Activated naive CD8-positive, alpha-beta T cell treated with anti-CD3 and anti-CD28 coated beads for 36 hours (primary cell): ENCODE data around the gene CMTM3. TPM values are rescaled to one million over a fixed set of nuclear protein-coding genes. Genes with fewer than 3 reads are reported as not detected.
A peak's percentile ranks its signal among the peaks of the same experiment; 100 is the strongest.
"Not testable (repeated sequence)": the region's sequence is repeated elsewhere in the genome, so short reads cannot be mapped to it uniquely, and the experiment has no call there.

ENCODE experiments used
- DNase-seq: peaks from one replicate; pipeline ENCODE4 v3.0.0; 2021
- H3K27ac Mint-ChIP-seq: one replicate; pipeline ENCODE4 v1.8.0; 2022; ENCODE audit warnings: mild to moderate bottlenecking, moderate library complexity, mixed read lengths
- H3K27me3 Mint-ChIP-seq: one replicate; pipeline ENCODE4 v1.8.0; 2022; ENCODE audit warnings: mild to moderate bottlenecking, mixed read lengths
- H3K36me3 Mint-ChIP-seq: one replicate; pipeline ENCODE4 v1.8.0; 2021; ENCODE audit warnings: mild to moderate bottlenecking, mixed read lengths
- H3K4me1 Mint-ChIP-seq: one replicate; pipeline ENCODE4 v1.8.0; 2021; ENCODE audit warnings: mixed read lengths
- H3K4me3 Mint-ChIP-seq: one replicate; pipeline ENCODE4 v1.8.0; 2022; ENCODE audit warnings: mild to moderate bottlenecking, moderate library complexity, mixed read lengths
- H3K9me3 Mint-ChIP-seq: one replicate; pipeline ENCODE4 v1.8.0; 2022; ENCODE audit warnings: mixed read lengths
- total RNA-seq, 2 experiments: library from RNA; stranded (reverse); gene quantifications; one replicate each; pipeline ENCODE4 v1.2.3, GENCODE V29; 2021

The CMTM3 gene
- total RNA-seq, 2 experiments from 2014 or later: 55.1 to 60.5 TPM

DNA sequence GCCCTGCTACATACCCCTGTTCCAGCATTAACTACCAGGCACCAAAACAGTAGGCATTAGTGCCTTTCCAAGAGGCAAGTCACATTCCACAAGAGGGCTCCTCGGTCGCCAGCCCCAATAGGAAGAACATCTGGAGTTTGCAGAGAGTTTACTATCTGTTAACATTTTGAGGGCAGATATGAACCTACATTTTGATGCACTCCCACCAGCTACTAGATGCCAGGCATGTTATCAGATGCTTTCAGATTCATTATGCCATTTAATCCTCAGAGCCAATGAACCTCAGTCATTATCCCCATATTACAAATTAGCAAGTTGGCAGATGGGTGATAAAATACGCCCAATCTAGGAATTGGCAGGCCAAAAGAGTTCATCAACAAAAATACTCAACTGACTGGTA lies 29.4 kb upstream of the CMTM3 start:
- no peak for DNase-seq
- Mint-ChIP-seq H3K36me3 (no peaks in the 10 kb centered on the region), H3K27me3 (peaks cover 27% of the 10 kb centered on the region), H3K9me3 (no peaks in the 10 kb centered on the region), H3K4me3 (no peak overlapping the region), H3K27ac (no peak overlapping the region), H3K4me1 (peaks cover 5% of the 10 kb centered on the region)

GRCh38 chr16:66576296-66576695 lies 28.2 kb upstream of the CMTM3 start:
- Mint-ChIP-seq H3K27ac (no peak overlapping the region), H3K9me3 (no peaks in the 10 kb centered on the region), H3K4me3 (no peak overlapping the region), H3K4me1 (peaks cover 8% of the 10 kb centered on the region), H3K36me3 (no peaks in the 10 kb centered on the region), H3K27me3 (peaks cover 37% of the 10 kb centered on the region)
- no peak for DNase-seq

DNA sequence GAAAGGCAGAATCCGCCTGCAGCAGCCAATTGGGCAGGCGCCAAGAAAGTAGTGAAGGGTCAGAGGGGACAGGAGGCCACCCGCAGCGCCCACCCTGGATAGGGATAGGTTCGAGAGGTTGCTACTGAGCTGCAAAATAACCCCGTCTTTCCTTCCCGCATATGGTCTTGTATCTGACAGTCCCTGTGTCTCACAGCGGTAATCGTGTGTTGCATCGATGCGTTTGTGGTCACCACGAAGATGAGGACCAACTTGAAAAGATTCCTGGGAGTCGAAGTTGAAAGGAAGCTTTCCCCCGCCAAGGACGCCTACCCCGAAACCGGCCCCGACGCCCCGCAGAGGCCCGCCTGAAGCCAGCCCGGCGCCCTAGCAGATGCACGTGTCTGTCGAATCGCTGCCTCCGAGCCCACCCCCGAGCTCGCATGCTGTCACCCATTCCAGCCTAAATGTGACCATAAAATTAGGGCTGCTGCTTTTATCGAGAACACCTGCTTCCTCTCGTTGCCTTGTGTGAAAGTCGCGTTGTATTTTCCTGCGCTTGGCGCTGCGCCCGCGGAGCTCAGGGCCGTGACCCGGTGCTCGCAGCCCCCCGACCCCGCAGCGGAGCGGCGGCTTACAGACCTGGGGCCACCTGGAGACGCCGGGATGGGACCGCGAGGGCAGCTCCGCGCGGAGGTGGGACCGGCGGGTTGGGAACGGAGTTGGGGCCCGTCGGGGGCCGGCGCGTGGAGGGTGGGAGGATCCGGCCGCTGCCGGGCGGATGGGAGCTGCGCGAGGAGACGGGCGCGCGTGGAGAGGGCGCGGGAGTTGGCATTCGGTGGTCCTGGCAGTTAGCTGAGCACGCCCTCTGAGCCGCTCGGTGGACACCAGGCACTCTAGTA lies 25.6 kb upstream of the CMTM3 start, which contains the start of gene CMTM2:
CMTM2 (plus strand) TSS at position 813 of the 881 bp plus-strand sequence. CDS start 145 bp downstream, outside the sequence.
- Mint-ChIP-seq H3K27me3 (peaks cover 37% of the 10 kb centered on the region), H3K9me3 (no peaks in the 10 kb centered on the region), H3K4me1 (peaks cover 10% of the 10 kb centered on the region), H3K27ac (no peak within 1 kb of the TSS), H3K36me3 (no peaks in the 10 kb centered on the region), H3K4me3 (peak within 1 kb of the TSS; percentile 54)
- DNase-seq: no peak

DNA sequence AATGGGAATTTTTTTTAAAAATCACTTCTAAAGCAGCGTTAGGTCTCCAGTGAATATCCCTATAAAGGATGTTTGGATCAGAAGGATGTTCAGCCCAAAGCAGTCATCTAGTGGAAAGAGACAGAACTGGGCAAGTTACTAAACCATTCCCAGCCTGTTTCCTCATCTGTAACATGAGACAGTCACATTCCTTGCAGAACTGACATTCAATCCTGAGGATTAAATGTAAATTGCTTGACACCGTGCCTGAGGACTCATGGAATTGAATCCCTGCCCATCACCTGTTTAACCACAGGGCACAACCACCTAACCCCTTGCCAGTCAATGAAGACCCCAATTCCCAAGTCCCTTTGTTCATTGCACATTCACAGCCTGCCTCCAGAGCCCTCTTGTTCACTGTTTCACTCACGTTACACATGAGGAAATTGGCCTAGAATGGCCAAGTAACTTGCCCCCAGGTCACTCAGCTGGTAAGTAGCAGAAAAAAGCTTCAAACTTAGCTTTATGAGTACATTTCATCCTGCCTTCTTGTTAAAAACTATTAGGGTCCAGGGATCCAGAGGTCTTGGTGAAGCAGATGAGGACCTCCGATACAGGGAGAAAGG lies 23.8 kb upstream of the CMTM3 start:
- Mint-ChIP-seq H3K36me3 (no peaks in the 10 kb centered on the region), H3K9me3 (no peaks in the 10 kb centered on the region), H3K27ac (no peak overlapping the region), H3K4me1 (peaks cover 10% of the 10 kb centered on the region), H3K27me3 (peaks cover 39% of the 10 kb centered on the region), H3K4me3 (no peak overlapping the region)
- DNase-seq: no peak

DNA sequence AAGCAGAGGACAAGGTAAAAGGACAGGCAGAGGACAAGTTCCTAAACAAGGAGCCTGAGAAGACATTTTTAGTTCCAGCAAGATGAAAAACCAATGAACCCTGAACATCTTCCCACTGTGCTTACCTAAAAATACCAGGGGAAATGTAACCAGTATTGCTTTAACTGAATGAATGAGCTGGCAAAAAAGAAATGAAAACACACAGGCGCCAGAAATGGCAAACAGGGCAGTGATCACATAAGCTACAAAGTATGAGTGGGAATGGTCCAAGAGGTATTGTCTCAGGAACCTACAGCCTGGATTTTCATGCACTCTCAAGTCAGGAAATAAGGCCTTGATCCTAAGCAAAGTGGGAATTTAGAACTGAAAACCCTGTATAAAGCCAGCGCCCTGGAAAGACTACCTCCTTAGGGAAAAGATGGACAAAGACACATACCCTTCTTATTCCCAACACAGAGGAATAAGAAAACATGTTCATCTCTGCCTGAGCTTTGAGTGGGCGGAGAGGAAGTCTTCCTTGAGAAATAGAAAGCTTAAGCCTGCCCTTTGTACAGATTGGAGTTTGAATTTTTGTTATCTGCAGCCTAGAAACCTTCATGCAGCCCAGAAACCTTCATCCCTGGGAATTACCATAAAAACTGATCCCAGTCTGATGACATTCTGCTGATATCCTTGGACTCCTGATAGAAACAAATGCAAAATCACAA lies 23.1 kb upstream of the CMTM3 start:
- DNase-seq: no peak
- Mint-ChIP-seq H3K27me3 (peaks cover 43% of the 10 kb centered on the region), H3K4me3 (no peak overlapping the region), H3K4me1 (peaks cover 10% of the 10 kb centered on the region), H3K9me3 (no peaks in the 10 kb centered on the region), H3K27ac (no peak overlapping the region), H3K36me3 (no peaks in the 10 kb centered on the region)

- DNase-seq: no peak
- peaks cover 35% of the 10 kb centered on the region for H3K4me1 Mint-ChIP-seq
- H3K27ac Mint-ChIP-seq: no peak overlapping the region
- H3K4me3 Mint-ChIP-seq: no peak overlapping the region
- peaks cover 10% of the 10 kb centered on the region for H3K27me3 Mint-ChIP-seq
- H3K9me3 Mint-ChIP-seq: no peaks in the 10 kb centered on the region
- H3K36me3 Mint-ChIP-seq: no peaks in the 10 kb centered on the region
Measured at GRCh38 chr16:66585481-66586239, 18.8 kb upstream of the CMTM3 start.

DNA sequence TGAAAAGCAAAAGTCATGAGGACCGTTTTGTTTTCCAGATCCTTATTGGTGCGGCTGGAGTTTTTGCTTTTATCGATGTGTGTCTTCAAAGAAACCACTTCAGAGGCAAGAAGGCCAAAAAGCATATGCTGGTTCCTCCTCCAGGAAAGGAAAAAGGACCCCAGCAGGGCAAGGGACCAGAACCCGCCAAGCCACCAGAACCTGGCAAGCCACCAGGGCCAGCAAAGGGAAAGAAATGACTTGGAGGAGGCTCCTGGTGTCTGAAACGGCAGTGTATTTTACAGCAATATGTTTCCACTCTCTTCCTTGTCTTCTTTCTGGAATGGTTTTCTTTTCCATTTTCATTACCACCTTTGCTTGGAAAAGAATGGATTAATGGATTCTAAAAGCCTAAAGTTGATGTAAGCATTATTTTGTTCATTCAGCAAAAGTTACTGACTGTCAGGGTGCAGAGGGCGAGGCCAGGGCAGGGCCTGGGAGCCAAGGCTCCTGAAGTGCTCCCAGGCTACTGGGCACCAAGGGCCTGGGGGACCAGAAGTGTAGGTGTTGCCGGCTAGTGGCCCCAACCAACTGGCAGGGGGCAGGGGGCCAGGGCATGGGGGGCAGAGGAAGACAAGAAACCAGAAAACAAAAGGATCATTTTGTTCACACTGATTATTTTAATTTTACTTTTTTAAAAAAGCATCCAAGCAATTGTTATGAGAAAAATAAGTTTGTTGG lies 16.5 kb upstream of the CMTM3 start:
- H3K27me3 Mint-ChIP-seq: peaks cover 6% of the 10 kb centered on the region
- H3K4me3 Mint-ChIP-seq: peak overlapping the region; percentile 62
- no peaks in the 10 kb centered on the region for H3K9me3 Mint-ChIP-seq
- H3K27ac Mint-ChIP-seq: no peak overlapping the region
- H3K36me3 Mint-ChIP-seq: no peaks in the 10 kb centered on the region
- H3K4me1 Mint-ChIP-seq: peaks cover 33% of the 10 kb centered on the region
- no peak for DNase-seq

DNA sequence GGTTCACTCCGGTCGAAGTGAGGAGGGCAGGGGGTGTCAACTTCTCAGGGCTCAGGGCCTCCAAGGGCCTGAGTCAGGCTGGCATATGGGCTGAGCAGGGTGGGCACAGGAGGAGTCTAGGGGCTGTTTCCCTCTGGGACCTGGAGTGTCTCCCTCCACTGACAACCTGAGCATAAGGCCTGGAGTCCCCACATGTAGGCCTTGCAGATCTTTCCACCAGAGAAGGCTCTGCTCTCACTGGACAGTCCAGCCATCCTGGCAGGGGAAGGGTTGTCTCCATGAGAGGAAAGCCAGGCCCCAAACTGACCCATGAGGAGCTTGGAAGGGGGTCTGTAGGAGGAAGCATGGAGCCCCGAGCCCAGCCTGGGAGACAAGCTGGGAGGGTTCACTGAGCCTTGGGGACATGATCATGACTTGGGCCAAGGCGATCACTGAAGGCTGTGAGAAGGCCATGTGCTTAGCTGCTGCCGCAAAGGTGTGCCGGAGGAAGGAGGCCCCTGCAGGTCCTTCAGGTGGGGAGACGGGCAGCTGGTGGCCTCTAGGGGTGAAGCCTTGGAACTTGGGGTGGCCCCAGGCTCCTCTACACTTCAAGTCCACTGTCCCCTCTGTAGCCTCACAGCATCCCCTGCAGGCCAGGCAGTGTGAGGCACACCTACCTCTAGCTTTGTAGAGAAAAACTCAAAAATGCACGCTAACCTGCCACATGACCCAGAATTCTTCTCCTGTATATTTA lies 15.4 kb upstream of the CMTM3 start:
- H3K27ac Mint-ChIP-seq: no peak overlapping the region
- H3K36me3 Mint-ChIP-seq: no peaks in the 10 kb centered on the region
- peaks cover 3% of the 10 kb centered on the region for H3K9me3 Mint-ChIP-seq
- peaks cover 33% of the 10 kb centered on the region for H3K4me1 Mint-ChIP-seq
- H3K27me3 Mint-ChIP-seq: peaks cover 6% of the 10 kb centered on the region
- H3K4me3 Mint-ChIP-seq: peak overlapping the region; percentile 41
- peak; percentile 64 for DNase-seq

GRCh38 chr16:66590322-66590721 lies 14.2 kb upstream of the CMTM3 start:
- no peak overlapping the region for H3K27ac Mint-ChIP-seq
- H3K4me1 Mint-ChIP-seq: peaks cover 38% of the 10 kb centered on the region
- H3K36me3 Mint-ChIP-seq: no peaks in the 10 kb centered on the region
- peaks cover 3% of the 10 kb centered on the region for H3K9me3 Mint-ChIP-seq
- H3K4me3 Mint-ChIP-seq: peak overlapping the region; percentile 48
- H3K27me3 Mint-ChIP-seq: peaks cover 6% of the 10 kb centered on the region
- no peak for DNase-seq

- Mint-ChIP-seq H3K27ac (no peak overlapping the region), H3K4me1 (peaks cover 38% of the 10 kb centered on the region), H3K4me3 (no peak overlapping the region), H3K9me3 (peaks cover 3% of the 10 kb centered on the region), H3K36me3 (no peaks in the 10 kb centered on the region), H3K27me3 (peaks cover under 1% of the 10 kb centered on the region)
- DNase-seq: no peak
Measured at GRCh38 chr16:66591018-66591417, 13.5 kb upstream of the CMTM3 start.

DNA sequence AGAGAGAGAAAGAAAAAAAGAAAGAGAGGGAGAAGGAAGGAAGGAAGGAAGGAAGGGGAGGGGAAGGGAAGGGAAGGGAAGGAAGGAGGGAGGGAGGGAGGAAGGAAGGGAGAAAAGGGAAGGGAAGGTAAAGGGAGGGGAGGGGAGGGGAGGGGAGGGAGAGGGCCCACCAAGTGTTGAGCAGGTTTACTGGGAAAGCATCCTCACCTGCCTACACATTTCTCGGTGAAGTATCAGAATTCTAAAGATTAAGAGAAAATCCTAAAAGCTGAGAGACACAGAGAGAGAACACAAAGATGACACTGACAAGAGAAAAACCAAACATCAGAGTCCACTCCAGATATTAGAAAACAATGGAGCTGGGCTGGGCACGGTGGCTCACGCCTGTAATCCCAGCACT lies 12.3 kb upstream of the CMTM3 start:
- no peak overlapping the region for H3K4me3 Mint-ChIP-seq
- DNase-seq: no peak
- H3K27me3 Mint-ChIP-seq: no peaks in the 10 kb centered on the region
- H3K9me3 Mint-ChIP-seq: peaks cover 3% of the 10 kb centered on the region
- no peaks in the 10 kb centered on the region for H3K36me3 Mint-ChIP-seq
- H3K4me1 Mint-ChIP-seq: peaks cover 38% of the 10 kb centered on the region
- no peak overlapping the region for H3K27ac Mint-ChIP-seq

- no peak overlapping the region for H3K4me3 Mint-ChIP-seq
- DNase-seq: no peak
- no peak overlapping the region for H3K27ac Mint-ChIP-seq
- no peaks in the 10 kb centered on the region for H3K36me3 Mint-ChIP-seq
- H3K4me1 Mint-ChIP-seq: peaks cover 37% of the 10 kb centered on the region
- peaks cover 3% of the 10 kb centered on the region for H3K9me3 Mint-ChIP-seq
- H3K27me3 Mint-ChIP-seq: no peaks in the 10 kb centered on the region
Measured at GRCh38 chr16:66592814-66593213, 11.7 kb upstream of the CMTM3 start.

DNA sequence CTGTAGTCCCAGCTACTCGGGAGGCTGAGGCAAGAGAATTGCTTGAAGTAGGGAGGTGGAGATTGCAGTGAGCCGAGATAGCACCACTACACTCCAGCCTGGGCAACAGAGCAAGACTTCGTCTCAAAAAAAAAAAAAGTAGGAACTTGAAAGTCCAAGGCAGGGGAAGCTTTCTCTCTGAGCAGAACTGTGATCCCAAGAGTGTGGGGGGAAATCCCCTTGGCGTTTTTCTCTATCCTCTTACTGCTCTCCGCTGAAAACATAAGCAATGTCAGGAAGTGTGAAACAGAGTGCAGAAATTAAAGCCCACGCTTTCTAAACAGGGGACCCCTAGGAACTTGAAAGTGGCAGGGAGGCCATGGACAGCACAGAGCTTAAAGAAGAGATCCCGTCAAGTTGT lies 9.8 kb upstream of the CMTM3 start:
- no peak overlapping the region for H3K27ac Mint-ChIP-seq
- DNase-seq: no peak

DNA sequence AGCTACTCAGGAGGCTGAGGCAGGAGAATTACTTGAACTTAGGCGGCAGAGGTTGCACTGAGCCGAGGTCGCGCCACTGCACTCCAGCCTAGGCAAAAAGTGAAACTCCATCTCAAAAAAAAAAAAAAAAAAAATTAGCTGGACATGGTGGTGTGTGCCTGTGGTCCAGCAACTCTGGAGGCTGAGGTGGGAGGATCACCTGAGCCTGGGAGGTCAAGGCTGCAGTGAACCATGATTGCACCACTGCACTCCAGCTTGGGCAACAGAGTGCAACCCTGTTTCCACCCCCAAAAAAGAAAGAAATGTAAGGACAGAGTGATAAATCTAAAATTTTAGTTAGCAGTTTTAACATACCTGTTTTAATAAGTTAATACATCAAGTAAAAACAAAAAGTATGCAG lies 7.9 kb upstream of the CMTM3 start:
- H3K27me3 Mint-ChIP-seq, H3K9me3 Mint-ChIP-seq, DNase-seq, H3K36me3 Mint-ChIP-seq, H3K4me3 Mint-ChIP-seq, H3K27ac Mint-ChIP-seq: not testable (repeated sequence)
- peaks cover 32% of the 10 kb centered on the region for H3K4me1 Mint-ChIP-seq

More for the DNA sequence above, 9.8 kb upstream of the CMTM3 start:
- Mint-ChIP-seq H3K4me3 (no peak overlapping the region), H3K36me3 (no peaks in the 10 kb centered on the region), H3K4me1 (peaks cover 35% of the 10 kb centered on the region), H3K9me3 (peaks cover 3% of the 10 kb centered on the region), H3K27me3 (no peaks in the 10 kb centered on the region)
